GM12874 (cell line): ENCODE measurements around the gene FXR1.

Experiments
- TF ChIP-seq, protein P1 (sequence below): IDR thresholded peaks from 2 replicates; pipeline ENCODE4 v1.5.1; 2011; ENCODE audit warnings: low read depth, mild to moderate bottlenecking, control low read depth, low read length, moderate library complexity; ENCODE audit not compliant: insufficient read depth

The FXR1 gene

GRCh38 chr3:180922242-180922641, 9.8 kb downstream of the FXR1 start:
- TF ChIP-seq, protein P1, sequence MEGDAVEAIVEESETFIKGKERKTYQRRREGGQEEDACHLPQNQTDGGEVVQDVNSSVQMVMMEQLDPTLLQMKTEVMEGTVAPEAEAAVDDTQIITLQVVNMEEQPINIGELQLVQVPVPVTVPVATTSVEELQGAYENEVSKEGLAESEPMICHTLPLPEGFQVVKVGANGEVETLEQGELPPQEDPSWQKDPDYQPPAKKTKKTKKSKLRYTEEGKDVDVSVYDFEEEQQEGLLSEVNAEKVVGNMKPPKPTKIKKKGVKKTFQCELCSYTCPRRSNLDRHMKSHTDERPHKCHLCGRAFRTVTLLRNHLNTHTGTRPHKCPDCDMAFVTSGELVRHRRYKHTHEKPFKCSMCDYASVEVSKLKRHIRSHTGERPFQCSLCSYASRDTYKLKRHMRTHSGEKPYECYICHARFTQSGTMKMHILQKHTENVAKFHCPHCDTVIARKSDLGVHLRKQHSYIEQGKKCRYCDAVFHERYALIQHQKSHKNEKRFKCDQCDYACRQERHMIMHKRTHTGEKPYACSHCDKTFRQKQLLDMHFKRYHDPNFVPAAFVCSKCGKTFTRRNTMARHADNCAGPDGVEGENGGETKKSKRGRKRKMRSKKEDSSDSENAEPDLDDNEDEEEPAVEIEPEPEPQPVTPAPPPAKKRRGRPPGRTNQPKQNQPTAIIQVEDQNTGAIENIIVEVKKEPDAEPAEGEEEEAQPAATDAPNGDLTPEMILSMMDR: no peak

DNA sequence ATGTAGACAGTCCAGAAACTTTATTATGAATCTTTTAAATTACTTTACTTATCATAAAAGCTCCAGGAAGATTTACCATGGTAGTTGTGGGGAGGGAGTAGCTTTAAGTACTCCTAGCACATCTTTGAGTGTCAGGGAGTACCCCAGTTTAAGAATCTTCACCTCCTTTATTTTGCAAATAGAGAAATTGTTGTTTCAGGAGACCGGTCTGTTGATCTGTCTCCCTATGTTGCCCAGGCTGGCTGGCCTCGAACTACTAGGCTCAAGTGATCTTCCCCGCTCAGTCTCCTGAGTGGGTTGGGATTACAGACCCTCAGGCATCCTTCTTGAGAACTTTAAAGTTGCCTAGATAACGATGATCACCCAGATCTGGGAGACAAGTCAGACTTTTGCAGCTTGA, 11.1 kb downstream of the FXR1 start:
- TF ChIP-seq, protein P1: no peak

DNA sequence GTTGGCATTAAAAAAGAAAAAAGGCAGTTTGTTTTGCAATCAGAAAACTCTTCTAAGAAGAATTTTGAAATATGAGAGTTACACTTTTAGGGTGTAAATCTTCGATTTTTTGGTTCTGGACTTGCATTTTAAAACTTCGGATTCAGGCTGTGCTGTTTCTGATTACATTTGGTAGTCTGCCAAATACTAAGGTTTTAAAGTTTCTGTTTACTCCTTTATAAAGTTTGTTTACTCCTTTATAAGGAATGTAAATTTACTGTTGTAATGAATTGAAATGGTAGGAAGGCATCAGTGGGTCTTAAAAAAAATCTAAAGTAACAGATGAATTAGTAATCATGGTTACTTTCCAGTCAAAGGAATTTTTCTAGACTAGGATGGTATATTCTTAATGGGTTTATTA, 14.1 kb downstream of the FXR1 start:
- TF ChIP-seq, protein P1: no peak

- TF ChIP-seq, protein P1: no peak
Measured at GRCh38 chr3:180929376-180929775, 16.9 kb downstream of the FXR1 start.

DNA sequence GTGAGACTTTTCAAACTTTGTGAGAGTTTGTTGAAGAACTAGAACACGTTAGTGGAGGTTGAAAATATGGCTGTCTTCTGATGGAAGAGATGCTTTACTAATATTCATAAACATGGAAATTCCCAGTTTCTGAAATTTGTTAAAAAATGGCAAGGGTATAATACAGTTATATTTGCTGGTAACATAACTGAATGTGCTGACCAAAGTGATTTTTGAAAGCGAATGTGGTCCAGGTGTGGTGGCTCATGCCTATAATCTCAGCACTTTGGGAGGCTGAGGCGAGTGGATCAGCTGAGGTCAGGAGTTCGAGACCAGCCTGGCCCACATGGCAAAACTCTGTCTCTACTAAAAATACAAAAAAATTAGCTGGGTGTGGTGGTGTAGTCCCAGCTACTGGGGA, 18.1 kb downstream of the FXR1 start:
- TF ChIP-seq, protein P1: no peak

DNA sequence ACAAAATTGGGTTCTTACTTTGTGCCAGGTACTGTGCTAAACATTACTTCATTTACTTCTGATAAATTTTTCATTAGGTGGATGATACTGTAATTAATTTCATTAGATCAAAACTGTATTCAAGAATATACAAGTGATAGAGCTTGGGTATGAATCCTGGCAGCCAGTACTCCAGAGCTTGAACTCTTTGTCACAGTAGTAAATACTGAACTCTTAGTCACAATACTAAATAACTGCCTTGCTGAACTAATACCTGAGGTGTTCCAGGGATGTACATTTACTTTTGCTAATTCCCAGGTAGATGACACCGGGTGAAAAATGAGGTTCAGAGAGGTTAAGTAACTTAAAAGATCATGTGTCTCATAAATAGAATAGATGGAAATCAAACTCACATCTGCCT, 20.3 kb downstream of the FXR1 start:
- TF ChIP-seq, protein P1: no peak

DNA sequence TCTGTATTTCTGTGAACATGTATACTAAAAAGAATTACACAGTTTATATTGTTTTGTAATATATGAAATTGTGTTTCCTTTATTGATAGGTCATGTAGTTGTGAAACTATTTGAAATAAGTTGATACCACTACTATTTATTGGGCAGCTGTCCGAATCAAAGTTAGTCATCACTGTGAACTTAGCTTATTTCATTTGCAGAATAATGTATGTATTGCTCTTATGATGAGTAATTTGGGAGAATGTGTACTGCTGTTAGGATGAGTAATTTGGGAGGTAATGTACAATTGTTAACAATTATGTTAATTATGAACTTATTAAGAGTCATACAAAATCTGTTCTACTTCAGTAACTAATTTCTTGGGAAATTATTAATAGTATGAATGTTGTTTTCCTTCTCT, 22.2 kb downstream of the FXR1 start:
- TF ChIP-seq, protein P1: no peak

DNA sequence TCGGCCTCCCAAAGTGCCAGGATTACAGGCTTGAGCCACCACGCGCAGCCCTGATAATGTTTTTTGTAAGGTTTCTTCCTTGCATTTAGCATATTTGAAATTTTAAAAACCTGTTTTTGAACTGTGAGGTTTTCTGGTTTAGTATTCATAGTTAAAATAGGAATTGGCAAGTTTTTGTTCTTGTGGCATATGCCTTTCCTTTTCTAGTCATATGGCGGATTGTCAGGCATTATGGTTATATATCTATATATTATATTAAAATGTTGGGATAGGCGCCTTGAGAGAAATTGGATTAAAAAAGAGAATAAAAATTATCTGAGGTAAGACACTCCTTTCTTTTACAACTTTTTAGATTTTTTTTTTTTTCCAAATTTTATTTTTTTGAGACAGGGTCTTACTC, 28.4 kb downstream of the FXR1 start:
- TF ChIP-seq, protein P1: no peak
